H9 (cell line): ENCODE measurements around the gene EFCAB6. TPM values are rescaled to one million over a fixed set of nuclear protein-coding genes. Genes with fewer than 3 reads are reported as not detected.

Experiments used
- DNase-seq: peaks from one replicate; pipeline ENCODE4 v3.0.0-alpha.2; 2017
- H2AFZ ChIP-seq: one replicate; pipeline ENCODE4 v1.6.1; 2013; ENCODE audit warnings: mild to moderate bottlenecking, low read length, control low read depth, moderate library complexity
- H2AK5ac ChIP-seq: 2 replicates; pipeline ENCODE4 v1.6.1; 2013; ENCODE audit warnings: low read length, control low read depth, mixed read lengths; ENCODE audit not compliant: insufficient read length
- H2BK120ac ChIP-seq: one replicate; pipeline ENCODE4 v1.6.1; 2013; ENCODE audit warnings: low read depth, mild to moderate bottlenecking, low read length, control low read depth, inconsistent platforms; ENCODE audit not compliant: poor library complexity, severe bottlenecking
- H2BK12ac ChIP-seq: 2 replicates; pipeline ENCODE4 v1.6.1; 2013; ENCODE audit warnings: low read length, control low read depth, mixed read lengths, low read depth; ENCODE audit not compliant: insufficient read length
- H2BK15ac ChIP-seq: 2 replicates; pipeline ENCODE4 v1.6.1; 2013; ENCODE audit warnings: low read depth, low read length, control low read depth
- H2BK20ac ChIP-seq: one replicate; pipeline ENCODE4 v1.6.1; 2013; ENCODE audit warnings: low read depth, mild to moderate bottlenecking, low read length, control low read depth, inconsistent platforms; ENCODE audit not compliant: poor library complexity, severe bottlenecking
- H2BK5ac ChIP-seq: 2 replicates; pipeline ENCODE4 v1.6.1; 2013; ENCODE audit warnings: low read length, control low read depth, mixed read lengths; ENCODE audit not compliant: insufficient read length
- H3K14ac ChIP-seq: 2 replicates; pipeline ENCODE4 v1.6.1; 2013; ENCODE audit warnings: low read length, control low read depth; ENCODE audit not compliant: insufficient read depth
- H3K18ac ChIP-seq: 2 replicates; pipeline ENCODE4 v1.6.1; 2013; ENCODE audit warnings: low read depth, mild to moderate bottlenecking, mixed read lengths, low read length, control low read depth; ENCODE audit not compliant: insufficient read length
- H3K23ac ChIP-seq: 2 replicates; pipeline ENCODE4 v1.6.1; 2013; ENCODE audit warnings: low read length, control low read depth, mixed read lengths, low read depth; ENCODE audit not compliant: insufficient read length
- H3K23me2 ChIP-seq: 2 replicates; pipeline ENCODE4 v1.6.1; 2013; ENCODE audit warnings: low read depth, mild to moderate bottlenecking, mixed read lengths, low read length, control low read depth; ENCODE audit not compliant: insufficient read length, poor library complexity, severe bottlenecking
- H3K27ac ChIP-seq: 2 replicates; pipeline ENCODE4 v1.5.1; 2013; ENCODE audit warnings: low read length, control low read depth, mixed read lengths, low read depth; ENCODE audit not compliant: insufficient read length
- H3K27me3 ChIP-seq: 2 replicates; pipeline ENCODE4 v1.6.1; 2013; ENCODE audit warnings: low read length, control low read depth, inconsistent platforms; ENCODE audit not compliant: insufficient read depth
- H3K4ac ChIP-seq: 2 replicates; pipeline ENCODE4 v1.6.1; 2013; ENCODE audit warnings: low read depth, mild to moderate bottlenecking, control low read depth, inconsistent platforms, low read length, moderate library complexity
- H3K4me1 ChIP-seq: 2 replicates; pipeline ENCODE4 v1.6.1; 2013; ENCODE audit warnings: low read length, control low read depth, inconsistent platforms; ENCODE audit not compliant: insufficient read depth
- H3K4me2 ChIP-seq: 2 replicates; pipeline ENCODE4 v1.6.1; 2013; ENCODE audit warnings: low read length, control low read depth, mixed read lengths; ENCODE audit not compliant: insufficient read length, insufficient read depth
- H3K56ac ChIP-seq: 2 replicates; pipeline ENCODE4 v1.6.1; 2013; ENCODE audit warnings: low read depth, mild to moderate bottlenecking, mixed read lengths, low read length, control low read depth; ENCODE audit not compliant: insufficient read length
- H3K79me1 ChIP-seq: 2 replicates; pipeline ENCODE4 v1.6.1; 2013; ENCODE audit warnings: low read depth, mild to moderate bottlenecking, moderate library complexity, low read length, control low read depth, inconsistent platforms; ENCODE audit not compliant: insufficient read depth, poor library complexity, severe bottlenecking
- H3K79me2 ChIP-seq: 2 replicates; pipeline ENCODE4 v1.6.1; 2013; ENCODE audit warnings: low read length, control low read depth, inconsistent platforms; ENCODE audit not compliant: insufficient read depth
- H3K9ac ChIP-seq: 2 replicates; pipeline ENCODE4 v1.6.1; 2013; ENCODE audit warnings: low read length, control low read depth, mixed read lengths; ENCODE audit not compliant: insufficient read length; ENCODE audit errors: extremely low read depth
- H3K9me3 ChIP-seq: one replicate; pipeline ENCODE4 v1.6.1; 2013; ENCODE audit warnings: low read depth, low read length, inconsistent platforms; ENCODE audit not compliant: control insufficient read depth
- H3T11ph ChIP-seq: one replicate; pipeline ENCODE4 v1.6.1; 2013; ENCODE audit warnings: mild to moderate bottlenecking, low read length, control low read depth, inconsistent platforms
- H4K20me1 ChIP-seq: one replicate; pipeline ENCODE4 v1.6.1; 2013; ENCODE audit not compliant: control insufficient read depth, insufficient read length, insufficient read depth
- H4K5ac ChIP-seq: 2 replicates; pipeline ENCODE4 v1.6.1; 2013; ENCODE audit warnings: low read depth, mild to moderate bottlenecking, mixed read lengths, low read length, control low read depth; ENCODE audit not compliant: insufficient read length
- H4K8ac ChIP-seq: replicated peaks from 2 replicates; pipeline ENCODE4 v1.6.1; 2013; ENCODE audit warnings: low read length, control low read depth, mixed read lengths, low read depth; ENCODE audit not compliant: insufficient read length
- H4K91ac ChIP-seq: 2 replicates; pipeline ENCODE4 v1.6.1; 2013; ENCODE audit warnings: low read depth, mild to moderate bottlenecking, moderate library complexity, mixed read lengths, low read length, control low read depth; ENCODE audit not compliant: insufficient read length
- H3K27ac Mint-ChIP-seq, 3 experiments: 2 replicates in 2 of 3; 3 replicates in 1 of 3; pipeline ENCODE4 v1.8.0; 2020 to 2021; ENCODE audit warnings: mixed read lengths in 3 of 3, mild to moderate bottlenecking in 1 of 3, moderate library complexity in 1 of 3
- H3K27me3 Mint-ChIP-seq: 2 replicates; pipeline ENCODE4 v1.8.0; 2021; ENCODE audit warnings: low read depth, mild to moderate bottlenecking, moderate library complexity, mixed read lengths
- H3K36me3 Mint-ChIP-seq, 3 experiments: 2 replicates in 2 of 3; 3 replicates in 1 of 3; pipeline ENCODE4 v1.8.0; 2020 to 2021; ENCODE audit warnings: low read depth in 3 of 3, mixed read lengths in 3 of 3; ENCODE audit not compliant: insufficient read depth in 1 of 3
- H3K4me1 Mint-ChIP-seq, 2 experiments: 2 replicates each; pipeline ENCODE4 v1.8.0; 2020; ENCODE audit warnings: mixed read lengths in 2 of 2
- H3K4me3 Mint-ChIP-seq, 2 experiments: 2 replicates in 1 of 2; 3 replicates in 1 of 2; pipeline ENCODE4 v1.8.0; 2020 to 2021; ENCODE audit warnings: mild to moderate bottlenecking in 2 of 2, mixed read lengths in 2 of 2, moderate library complexity in 1 of 2
- H3K9me3 Mint-ChIP-seq, 2 experiments: 2 replicates in 1 of 2; 3 replicates in 1 of 2; pipeline ENCODE4 v1.8.0; 2020; ENCODE audit warnings: mild to moderate bottlenecking in 2 of 2, mixed read lengths in 2 of 2, moderate library complexity in 1 of 2
- WGBS: extraction: QIAGEN DNeasy Blood & Tissue Kit; methylation state at CpG from one replicate; pipeline ENCODE4 v1.1.7; 2013; ENCODE audit warnings: missing lambda C conversion rate, low lambda C conversion rate, mixed read lengths; ENCODE audit not compliant: insufficient read length; ENCODE audit errors: extremely low coverage; 5-methylcytosine and 5-hydroxymethylcytosine counted together
- total RNA-seq: library from RNA; stranded (reverse); gene quantifications from 2 replicates; pipeline ENCODE4 v1.2.1, GENCODE V29; 2021
- TF ChIP-seq, protein P1 (sequence below): fragments of 200-600 bp; sonication (generic); conservative IDR thresholded peaks from 3 replicates; pipeline ENCODE4 v1.8.0; 2021; ENCODE audit warnings: antibody characterized with exemption, mild to moderate bottlenecking

Gene EFCAB6
- total RNA-seq, 1 experiment from 2014 or later, result 0.31 TPM

DNA sequence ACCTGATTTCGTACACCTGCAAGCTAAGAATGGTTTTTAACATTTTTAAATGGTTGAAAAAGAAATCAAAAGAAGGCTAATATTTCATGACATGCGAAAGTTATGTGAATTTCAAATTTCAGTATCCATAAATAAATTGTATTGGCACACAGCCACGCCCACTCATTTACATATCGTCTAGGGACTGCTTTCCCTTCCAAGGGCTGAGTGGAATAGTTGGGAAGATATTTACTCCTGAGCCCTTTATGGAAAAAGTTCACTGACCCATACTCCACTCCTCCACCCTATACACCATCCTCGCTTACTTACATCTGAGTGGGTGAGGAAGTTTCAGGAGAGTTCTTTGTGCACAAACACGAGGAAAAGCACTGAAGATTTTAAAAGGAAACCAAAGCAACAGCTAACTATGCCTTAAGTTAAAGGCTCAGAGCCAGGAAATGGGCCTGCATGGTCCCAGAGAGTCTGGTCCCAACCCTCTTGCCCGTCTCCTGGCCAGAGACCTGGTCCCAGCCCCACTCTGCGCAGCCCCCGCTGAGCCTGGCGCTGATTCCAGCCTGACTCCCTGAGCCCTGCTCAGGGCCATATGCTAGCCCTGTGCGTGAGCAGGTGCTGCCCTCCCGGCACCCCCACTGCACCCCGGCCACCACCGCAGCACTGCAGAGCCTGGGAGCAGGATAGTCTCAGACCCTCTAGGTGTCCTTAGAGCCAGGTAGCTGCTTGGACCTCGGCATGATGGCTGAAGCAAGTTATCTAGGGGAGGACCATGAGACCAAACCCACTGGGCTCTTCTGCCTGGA is 69.8 kb downstream of the EFCAB6 start:
- H4K5ac ChIP-seq, result no peak overlapping the region
- no CpG with 5 or more reads among the region's 15 CpGs for WGBS
- no peak overlapping the region for H2BK20ac ChIP-seq
- no peaks in the 10 kb centered on the region for H3K27me3 ChIP-seq
- no peak overlapping the region for H3K27ac ChIP-seq
- H4K8ac ChIP-seq, result no peak overlapping the region
- H2BK5ac ChIP-seq, result no peak overlapping the region
- H3T11ph ChIP-seq, result no peak overlapping the region
- no peaks in the 10 kb centered on the region for H3K79me2 ChIP-seq
- H3K27me3 Mint-ChIP-seq, result peaks cover 1% of the 10 kb centered on the region; the same call in 1 of the 2 replicates
- TF ChIP-seq, protein P1, sequence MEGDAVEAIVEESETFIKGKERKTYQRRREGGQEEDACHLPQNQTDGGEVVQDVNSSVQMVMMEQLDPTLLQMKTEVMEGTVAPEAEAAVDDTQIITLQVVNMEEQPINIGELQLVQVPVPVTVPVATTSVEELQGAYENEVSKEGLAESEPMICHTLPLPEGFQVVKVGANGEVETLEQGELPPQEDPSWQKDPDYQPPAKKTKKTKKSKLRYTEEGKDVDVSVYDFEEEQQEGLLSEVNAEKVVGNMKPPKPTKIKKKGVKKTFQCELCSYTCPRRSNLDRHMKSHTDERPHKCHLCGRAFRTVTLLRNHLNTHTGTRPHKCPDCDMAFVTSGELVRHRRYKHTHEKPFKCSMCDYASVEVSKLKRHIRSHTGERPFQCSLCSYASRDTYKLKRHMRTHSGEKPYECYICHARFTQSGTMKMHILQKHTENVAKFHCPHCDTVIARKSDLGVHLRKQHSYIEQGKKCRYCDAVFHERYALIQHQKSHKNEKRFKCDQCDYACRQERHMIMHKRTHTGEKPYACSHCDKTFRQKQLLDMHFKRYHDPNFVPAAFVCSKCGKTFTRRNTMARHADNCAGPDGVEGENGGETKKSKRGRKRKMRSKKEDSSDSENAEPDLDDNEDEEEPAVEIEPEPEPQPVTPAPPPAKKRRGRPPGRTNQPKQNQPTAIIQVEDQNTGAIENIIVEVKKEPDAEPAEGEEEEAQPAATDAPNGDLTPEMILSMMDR, result no peak
- no peaks in the 10 kb centered on the region for H3K36me3 Mint-ChIP-seq
- H3K4me1 ChIP-seq, result no peaks in the 10 kb centered on the region; the same call in 1 of the 2 replicates
- no peak overlapping the region for H4K91ac ChIP-seq
- no peaks in the 10 kb centered on the region for H4K20me1 ChIP-seq
- H2AFZ ChIP-seq, result no peak overlapping the region
- H3K9me3 Mint-ChIP-seq, result no peaks in the 10 kb centered on the region
- no peak overlapping the region for H3K18ac ChIP-seq
- no peak overlapping the region for H3K23ac ChIP-seq
- no peak for DNase-seq
- no peak overlapping the region for H3K4ac ChIP-seq
- no peak overlapping the region for H3K4me2 ChIP-seq
- H3K27ac Mint-ChIP-seq, result no peak overlapping the region
- H3K79me1 ChIP-seq, result no peaks in the 10 kb centered on the region
- no peak overlapping the region for H3K56ac ChIP-seq
- H2BK120ac ChIP-seq, result no peak overlapping the region
- H3K23me2 ChIP-seq, result no peaks in the 10 kb centered on the region
- no peak overlapping the region for H3K14ac ChIP-seq
- H3K4me1 Mint-ChIP-seq, result no peaks in the 10 kb centered on the region
- no peaks in the 10 kb centered on the region for H3K9me3 ChIP-seq
- no peak overlapping the region for H3K9ac ChIP-seq
- no peak overlapping the region for H2AK5ac ChIP-seq
- no peak overlapping the region for H2BK12ac ChIP-seq
- no peak overlapping the region for H2BK15ac ChIP-seq
- H3K4me3 Mint-ChIP-seq, result no peak overlapping the region
